GM18498 (cell line): ENCODE data around the gene DIS3L2.
"Not testable (repeated sequence)": the region's sequence is repeated elsewhere in the genome, so short reads cannot be mapped to it uniquely, and the experiment has no call there.

Experiments used
- ATAC-seq: cut with Tn5 transposase; IDR thresholded peaks from one replicate; pipeline ENCODE4 v1.9.1; 2021; ENCODE audit warnings: mild to moderate bottlenecking, moderate library complexity; ENCODE audit not compliant: unreplicated experiment

DIS3L2 gene

GRCh38 chr2:232147440-232148077 is 186.0 kb downstream of the DIS3L2 start:
- ATAC-seq, result no peak

GRCh38 chr2:232162187-232162586 is 200.7 kb downstream of the DIS3L2 start:
- ATAC-seq, result no peak

GRCh38 chr2:232170396-232170795 is 208.9 kb downstream of the DIS3L2 start:
- ATAC-seq, result no peak

- ATAC-seq, result no peak
Observed at GRCh38 chr2:232174662-232175061, 213.1 kb downstream of the DIS3L2 start.

- not testable (repeated sequence) for ATAC-seq
Observed at GRCh38 chr2:232176587-232176986, 215.1 kb downstream of the DIS3L2 start.

GRCh38 chr2:232183279-232183678 is 221.8 kb downstream of the DIS3L2 start:
- ATAC-seq, result no peak

GRCh38 chr2:232184346-232184745 is 222.8 kb downstream of the DIS3L2 start:
- no peak for ATAC-seq

GRCh38 chr2:232190796-232191195 is 229.3 kb downstream of the DIS3L2 start:
- ATAC-seq, result no peak

- ATAC-seq, result no peak
Observed at GRCh38 chr2:232195487-232195886, 234.0 kb downstream of the DIS3L2 start.

- no peak for ATAC-seq
Observed at GRCh38 chr2:232196802-232197201, 235.3 kb downstream of the DIS3L2 start.

- ATAC-seq, result no peak
Observed at GRCh38 chr2:232200195-232200594, 238.7 kb downstream of the DIS3L2 start.

- ATAC-seq, result no peak
Observed at GRCh38 chr2:232203166-232203891, 241.8 kb downstream of the DIS3L2 start.

GRCh38 chr2:232203936-232204335 is 242.4 kb downstream of the DIS3L2 start:
- ATAC-seq, result no peak

- no peak for ATAC-seq
Observed at GRCh38 chr2:232204457-232204931, 243.0 kb downstream of the DIS3L2 start.

- ATAC-seq, result no peak
Observed at GRCh38 chr2:232207174-232207573, 245.7 kb downstream of the DIS3L2 start.

- no peak for ATAC-seq
Observed at GRCh38 chr2:232210306-232210705, 248.8 kb downstream of the DIS3L2 start.

GRCh38 chr2:232211743-232212686 is 250.5 kb downstream of the DIS3L2 start:
- ATAC-seq, result peak; percentile 54

GRCh38 chr2:232213176-232213575 is 251.7 kb downstream of the DIS3L2 start:
- ATAC-seq, result no peak

GRCh38 chr2:232214053-232214452 is 252.5 kb downstream of the DIS3L2 start:
- no peak for ATAC-seq

- ATAC-seq, result no peak
Observed at GRCh38 chr2:232216028-232216427, 254.5 kb downstream of the DIS3L2 start.

- no peak for ATAC-seq
Observed at GRCh38 chr2:232218778-232219495, 257.4 kb downstream of the DIS3L2 start.
